HG03558 (cell line): ENCODE data around the gene SMIM27.
"Not testable (repeated sequence)": the region's sequence is repeated elsewhere in the genome, so short reads cannot be mapped to it uniquely, and the experiment has no call there.

Experiments used
- ATAC-seq: cut with Tn5 transposase; IDR thresholded peaks from one replicate; pipeline ENCODE4 v1.9.1; 2021; ENCODE audit warnings: moderate number of reproducible peaks; ENCODE audit not compliant: unreplicated experiment; ENCODE audit errors: extremely low read depth

The SMIM27 gene

GRCh38 chr9:32590898-32591297, 38.8 kb downstream of the SMIM27 start:
- no peak for ATAC-seq

DNA sequence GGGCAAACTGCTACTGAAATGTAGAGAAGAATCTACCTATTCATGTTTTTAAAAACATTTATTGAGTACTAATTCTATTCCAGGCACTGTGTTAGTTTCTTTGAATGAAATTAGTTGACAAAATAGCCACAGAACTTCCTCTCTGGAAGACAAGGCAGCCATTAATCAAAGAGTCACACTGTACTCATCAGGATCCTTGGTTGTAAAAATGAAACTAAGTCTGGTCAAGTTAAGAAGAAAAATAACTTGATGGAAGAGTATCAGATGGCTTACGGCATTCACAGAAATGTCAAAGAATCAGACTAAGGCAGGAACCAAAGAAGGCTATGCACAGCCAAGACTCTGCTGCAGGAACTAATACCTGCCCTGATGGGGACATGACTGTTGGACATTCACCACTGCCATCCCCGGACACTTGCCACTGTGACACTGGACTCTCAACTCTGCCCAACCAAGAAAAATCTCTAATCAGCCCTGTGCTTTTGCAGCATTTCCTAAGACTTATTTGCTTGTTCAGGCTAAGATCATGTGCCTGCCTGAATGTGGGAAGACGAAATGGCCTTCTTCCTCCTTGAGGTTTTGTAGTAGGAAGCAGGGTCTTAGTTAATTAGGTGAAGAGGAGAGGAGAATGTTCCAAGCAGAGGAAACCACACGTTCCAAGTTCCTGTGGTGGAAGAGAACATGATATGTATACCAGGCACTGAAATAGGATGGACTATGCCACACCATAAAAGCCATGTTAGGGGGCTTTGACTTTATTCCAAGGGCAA, 44.2 kb downstream of the SMIM27 start:
- ATAC-seq = no peak

- no peak for ATAC-seq
Observed at GRCh38 chr9:32596936-32597335, 44.8 kb downstream of the SMIM27 start.

GRCh38 chr9:32599021-32599420, 46.9 kb downstream of the SMIM27 start:
- not testable (repeated sequence) for ATAC-seq
